Measurements from ENCODE around the gene RAP1GDS1.

RAP1GDS1 gene

GRCh38 chr4:98310867-98311266 lies 49.7 kb downstream of the RAP1GDS1 start:
- TF ChIP-seq CTCF (IDR thresholded peaks at IDR 0.05; ENCODE audit: low read depth, low read length) = no peak
- no peak overlapping the region for H3K4me3 ChIP-seq (ENCODE audit: low read depth, low read length)
- no peaks in the 10 kb centered on the region for H3K9me3 ChIP-seq (ENCODE audit: severe bottlenecking)
- DNase-seq = no peak
- no peak overlapping the region for H3K27ac ChIP-seq
- H3K36me3 ChIP-seq = no peaks in the 10 kb centered on the region
- H3K27me3 ChIP-seq (ENCODE audit: insufficient read depth, low read depth, severe bottlenecking) = no peaks in the 10 kb centered on the region

GRCh38 chr4:98311656-98312055 lies 50.5 kb downstream of the RAP1GDS1 start:
- H3K27me3 ChIP-seq (ENCODE audit: insufficient read depth, low read depth, severe bottlenecking) = no peaks in the 10 kb centered on the region
- no peak for DNase-seq
- H3K27ac ChIP-seq = no peak overlapping the region
- no peak for TF ChIP-seq CTCF (IDR thresholded peaks at IDR 0.05; ENCODE audit: low read depth, low read length)
- no peaks in the 10 kb centered on the region for H3K36me3 ChIP-seq
- no peak overlapping the region for H3K4me3 ChIP-seq (ENCODE audit: low read depth, low read length)
- H3K9me3 ChIP-seq (ENCODE audit: severe bottlenecking) = no peaks in the 10 kb centered on the region

GRCh38 chr4:98314791-98315565 lies 53.8 kb downstream of the RAP1GDS1 start:
- no peak for TF ChIP-seq CTCF (IDR thresholded peaks at IDR 0.05; ENCODE audit: low read depth, low read length)
- H3K9me3 ChIP-seq (ENCODE audit: severe bottlenecking) = peaks cover 8% of the 10 kb centered on the region
- H3K27ac ChIP-seq = no peak overlapping the region
- H3K27me3 ChIP-seq (ENCODE audit: insufficient read depth, low read depth, severe bottlenecking) = no peaks in the 10 kb centered on the region
- peaks cover 3% of the 10 kb centered on the region for H3K36me3 ChIP-seq
- no peak for DNase-seq
- H3K4me3 ChIP-seq (ENCODE audit: low read depth, low read length) = no peak overlapping the region

- H3K27me3 ChIP-seq (ENCODE audit: insufficient read depth, low read depth, severe bottlenecking) = no peaks in the 10 kb centered on the region
- no peak overlapping the region for H3K4me3 ChIP-seq (ENCODE audit: low read depth, low read length)
- no peak overlapping the region for H3K27ac ChIP-seq
- no peak for DNase-seq
- no peak for TF ChIP-seq CTCF (IDR thresholded peaks at IDR 0.05; ENCODE audit: low read depth, low read length)
- peaks cover 7% of the 10 kb centered on the region for H3K36me3 ChIP-seq
- peaks cover 8% of the 10 kb centered on the region for H3K9me3 ChIP-seq (ENCODE audit: severe bottlenecking)
These were observed 57.3 kb downstream of the RAP1GDS1 start for GRCh38 chr4:98318521-98318920.

- DNase-seq = no peak
- TF ChIP-seq CTCF (IDR thresholded peaks at IDR 0.05; ENCODE audit: low read depth, low read length) = no peak
- no peaks in the 10 kb centered on the region for H3K27me3 ChIP-seq (ENCODE audit: insufficient read depth, low read depth, severe bottlenecking)
- peaks cover 8% of the 10 kb centered on the region for H3K9me3 ChIP-seq (ENCODE audit: severe bottlenecking)
- H3K27ac ChIP-seq = no peak overlapping the region
- H3K4me3 ChIP-seq (ENCODE audit: low read depth, low read length) = no peak overlapping the region
- H3K36me3 ChIP-seq = peaks cover 7% of the 10 kb centered on the region
These were observed 57.8 kb downstream of the RAP1GDS1 start for GRCh38 chr4:98319021-98319420.

GRCh38 chr4:98326168-98326567 lies 65.0 kb downstream of the RAP1GDS1 start:
- Histone ChIP-seq H3K9me3 (ENCODE audit: severe bottlenecking) (peaks cover 6% of the 10 kb centered on the region), H3K4me3 (ENCODE audit: low read depth, low read length) (no peak overlapping the region), H3K36me3 (peaks cover 4% of the 10 kb centered on the region), H3K27ac (no peak overlapping the region), H3K27me3 (ENCODE audit: insufficient read depth, low read depth, severe bottlenecking) (no peaks in the 10 kb centered on the region)
- DNase-seq = no peak
- no peak for TF ChIP-seq CTCF (IDR thresholded peaks at IDR 0.05; ENCODE audit: low read depth, low read length)
